ENCODE results near the gene RPE65.
"Not testable (repeated sequence)": the region's sequence is repeated elsewhere in the genome, so short reads cannot be mapped to it uniquely, and the experiment has no call there.

RPE65 gene

DNA sequence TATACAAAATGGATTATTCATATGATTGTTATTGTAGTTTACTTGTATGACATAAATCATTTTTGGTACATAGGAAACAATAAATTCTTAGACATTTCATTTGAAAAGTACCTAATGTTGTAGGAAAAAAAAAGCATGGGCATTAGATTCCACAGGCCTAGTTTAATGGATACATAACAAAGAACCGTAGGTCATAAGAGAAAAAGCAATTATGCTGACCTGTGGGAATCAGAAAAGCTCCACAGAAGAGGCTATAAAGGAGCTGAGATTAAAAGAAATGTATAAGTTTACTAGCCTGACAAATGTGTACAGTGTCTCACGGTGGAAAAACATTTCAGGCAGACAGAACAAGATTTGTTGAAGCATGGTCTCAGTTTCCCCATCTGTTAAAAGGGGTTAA is 43.4 kb upstream of the RPE65 start:
- Histone ChIP-seq H3K27me3 (replicated peaks; ENCODE audit: control insufficient read depth, insufficient read depth, low read length) (no peaks in the 10 kb centered on the region), H3K36me3 (ENCODE audit: control insufficient read depth, insufficient read depth, low read length) (no peaks in the 10 kb centered on the region), H3K4me3 (replicated peaks; ENCODE audit: low read depth, low read length) (no peak overlapping the region)
- DNase-seq (ENCODE audit: extremely low read depth, insufficient read length), result no peak
- TF ChIP-seq, protein P1, sequence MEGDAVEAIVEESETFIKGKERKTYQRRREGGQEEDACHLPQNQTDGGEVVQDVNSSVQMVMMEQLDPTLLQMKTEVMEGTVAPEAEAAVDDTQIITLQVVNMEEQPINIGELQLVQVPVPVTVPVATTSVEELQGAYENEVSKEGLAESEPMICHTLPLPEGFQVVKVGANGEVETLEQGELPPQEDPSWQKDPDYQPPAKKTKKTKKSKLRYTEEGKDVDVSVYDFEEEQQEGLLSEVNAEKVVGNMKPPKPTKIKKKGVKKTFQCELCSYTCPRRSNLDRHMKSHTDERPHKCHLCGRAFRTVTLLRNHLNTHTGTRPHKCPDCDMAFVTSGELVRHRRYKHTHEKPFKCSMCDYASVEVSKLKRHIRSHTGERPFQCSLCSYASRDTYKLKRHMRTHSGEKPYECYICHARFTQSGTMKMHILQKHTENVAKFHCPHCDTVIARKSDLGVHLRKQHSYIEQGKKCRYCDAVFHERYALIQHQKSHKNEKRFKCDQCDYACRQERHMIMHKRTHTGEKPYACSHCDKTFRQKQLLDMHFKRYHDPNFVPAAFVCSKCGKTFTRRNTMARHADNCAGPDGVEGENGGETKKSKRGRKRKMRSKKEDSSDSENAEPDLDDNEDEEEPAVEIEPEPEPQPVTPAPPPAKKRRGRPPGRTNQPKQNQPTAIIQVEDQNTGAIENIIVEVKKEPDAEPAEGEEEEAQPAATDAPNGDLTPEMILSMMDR (IDR thresholded peaks at IDR 0.05; ENCODE audit: insufficient read depth, low read length, poor library complexity, severe bottlenecking), result no peak

DNA sequence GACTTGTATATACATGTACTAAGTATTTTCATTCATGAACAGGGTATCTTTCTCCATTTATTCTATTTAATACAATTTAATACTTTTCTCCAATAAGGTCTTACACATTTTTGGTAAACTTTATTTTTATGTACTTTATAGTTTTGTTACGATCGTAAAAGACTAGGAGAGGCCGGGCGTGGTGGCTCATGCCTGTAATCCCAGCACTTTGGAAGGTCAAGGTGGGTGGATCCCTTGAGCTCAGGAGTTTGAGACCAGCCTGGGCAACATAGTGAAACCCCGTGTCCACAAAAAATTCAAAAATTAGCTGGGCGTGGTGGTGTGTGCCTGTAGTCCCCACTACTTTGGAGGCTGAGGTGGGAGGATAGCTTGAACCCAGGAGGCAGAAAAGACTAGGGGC is 42.5 kb upstream of the RPE65 start:
- not testable (repeated sequence) for DNase-seq (ENCODE audit: extremely low read depth, insufficient read length); H3K27me3 ChIP-seq (replicated peaks; ENCODE audit: control insufficient read depth, insufficient read depth, low read length); H3K4me3 ChIP-seq (replicated peaks; ENCODE audit: low read depth, low read length); H3K36me3 ChIP-seq (ENCODE audit: control insufficient read depth, insufficient read depth, low read length)

DNA sequence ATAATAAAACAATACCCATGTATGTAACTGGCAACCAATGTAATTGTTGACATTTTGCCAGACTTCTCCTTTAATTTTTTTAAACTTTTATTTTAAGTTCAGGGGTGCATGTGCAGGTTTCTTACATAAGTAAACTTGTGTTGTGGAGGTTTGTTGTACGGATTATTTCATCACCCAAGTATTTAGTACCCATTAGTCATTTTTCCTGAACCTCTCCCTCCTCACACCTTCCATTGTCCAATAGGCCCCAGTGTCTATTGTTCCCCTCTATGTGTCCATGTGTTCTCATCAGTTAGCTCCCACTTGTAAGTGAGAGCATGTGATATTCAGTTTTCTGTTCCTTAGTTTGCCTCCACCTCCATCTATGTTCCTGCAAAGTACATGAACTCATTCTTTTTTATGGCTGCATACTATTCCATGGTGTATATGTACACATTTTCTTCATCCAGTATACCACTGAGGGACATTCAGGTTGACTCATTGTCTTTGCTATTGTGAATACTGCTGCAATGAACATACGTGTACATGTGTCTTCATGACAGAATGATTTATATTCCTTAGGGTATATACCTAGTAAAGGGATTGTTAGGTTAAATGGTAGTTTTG is 40.4 kb upstream of the RPE65 start:
- TF ChIP-seq, protein P1 (IDR thresholded peaks at IDR 0.05; ENCODE audit: insufficient read depth, low read length, poor library complexity, severe bottlenecking), result no peak
- Histone ChIP-seq H3K27me3 (replicated peaks; ENCODE audit: control insufficient read depth, insufficient read depth, low read length) (no peaks in the 10 kb centered on the region), H3K36me3 (ENCODE audit: control insufficient read depth, insufficient read depth, low read length) (no peaks in the 10 kb centered on the region), H3K4me3 (replicated peaks; ENCODE audit: low read depth, low read length) (no peak overlapping the region)
- no peak for DNase-seq (ENCODE audit: extremely low read depth, insufficient read length)

DNA sequence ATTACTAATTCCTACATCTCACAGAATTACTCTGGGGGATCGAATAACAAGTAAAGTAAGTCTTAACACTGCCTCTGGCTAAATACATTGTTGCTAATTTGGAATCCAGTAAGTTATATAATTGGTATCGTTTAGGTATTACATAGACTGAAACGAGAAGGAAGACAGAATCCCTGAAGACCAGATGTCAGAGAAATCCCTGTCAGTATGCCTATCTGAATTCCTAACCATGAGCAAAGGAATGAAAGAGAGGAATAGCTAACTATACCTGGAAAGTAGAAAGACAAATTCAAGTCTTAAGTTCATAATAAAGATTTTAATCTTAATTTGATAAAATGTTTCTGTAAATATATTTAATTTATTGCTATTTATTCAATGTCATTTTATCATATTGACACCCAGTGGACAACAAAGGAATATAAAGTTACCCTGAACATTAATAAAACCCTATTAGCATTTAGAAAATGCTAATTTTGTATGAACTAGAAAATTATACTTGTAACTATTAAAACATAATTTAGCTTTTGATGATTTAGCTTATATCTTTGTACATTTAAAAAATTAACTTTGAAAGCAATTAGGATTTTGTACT is 35.8 kb upstream of the RPE65 start:
- H3K27me3 ChIP-seq (replicated peaks; ENCODE audit: control insufficient read depth, insufficient read depth, low read length), result no peaks in the 10 kb centered on the region
- H3K4me3 ChIP-seq (replicated peaks; ENCODE audit: low read depth, low read length), result no peak overlapping the region
- no peak for DNase-seq (ENCODE audit: extremely low read depth, insufficient read length)
- H3K36me3 ChIP-seq (ENCODE audit: control insufficient read depth, insufficient read depth, low read length), result no peaks in the 10 kb centered on the region; the same call in 1 of the 2 replicates
- TF ChIP-seq, protein P1 (IDR thresholded peaks at IDR 0.05; ENCODE audit: insufficient read depth, low read length, poor library complexity, severe bottlenecking), result no peak

DNA sequence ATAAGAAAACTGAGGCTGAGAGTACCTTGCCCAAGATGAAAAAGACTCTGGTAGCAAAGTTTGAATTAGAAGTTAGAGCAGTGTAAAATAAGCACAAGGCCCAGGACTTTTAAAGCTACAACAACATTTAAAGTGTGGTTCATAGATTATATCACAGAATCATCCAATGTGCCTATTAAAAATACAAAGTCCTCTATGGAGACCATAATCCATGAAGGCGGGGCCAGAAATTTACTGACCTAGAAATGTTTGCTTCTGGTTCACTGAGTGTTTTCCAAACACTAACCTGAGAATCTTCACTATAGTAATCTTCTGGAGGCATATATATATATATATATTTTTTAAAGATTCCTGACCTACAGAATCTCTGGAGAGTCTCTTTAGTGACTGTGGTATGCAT is 34.9 kb upstream of the RPE65 start:
- no peak for DNase-seq (ENCODE audit: extremely low read depth, insufficient read length)
- Histone ChIP-seq H3K36me3 (ENCODE audit: control insufficient read depth, insufficient read depth, low read length) (no peaks in the 10 kb centered on the region; the same call in 1 of the 2 replicates), H3K4me3 (replicated peaks; ENCODE audit: low read depth, low read length) (no peak overlapping the region), H3K27me3 (replicated peaks; ENCODE audit: control insufficient read depth, insufficient read depth, low read length) (no peaks in the 10 kb centered on the region)
- TF ChIP-seq, protein P1 (IDR thresholded peaks at IDR 0.05; ENCODE audit: insufficient read depth, low read length, poor library complexity, severe bottlenecking), result no peak

DNA sequence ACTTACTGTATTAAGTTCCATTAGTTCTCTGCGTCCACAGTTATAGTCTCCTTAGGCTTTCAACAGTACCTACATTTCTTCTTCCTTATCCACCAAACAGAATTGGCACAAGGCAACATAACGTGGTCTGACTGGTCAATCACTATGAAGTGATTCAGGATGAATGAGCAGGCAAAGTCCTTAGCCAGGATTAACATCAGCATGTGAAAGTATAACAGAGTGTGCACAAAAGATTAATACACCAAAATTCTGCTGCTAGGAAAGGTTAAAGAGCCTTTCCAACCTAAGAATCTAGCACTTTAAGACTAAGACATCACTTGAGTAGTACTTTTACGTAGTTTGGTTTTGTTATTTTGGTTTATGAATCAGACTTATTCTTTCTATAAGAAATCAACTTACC is 31.3 kb upstream of the RPE65 start:
- no peaks in the 10 kb centered on the region for H3K27me3 ChIP-seq (replicated peaks; ENCODE audit: control insufficient read depth, insufficient read depth, low read length)
- H3K4me3 ChIP-seq (replicated peaks; ENCODE audit: low read depth, low read length), result no peak overlapping the region
- H3K36me3 ChIP-seq (ENCODE audit: control insufficient read depth, insufficient read depth, low read length), result no peaks in the 10 kb centered on the region; the same call in 1 of the 2 replicates
- DNase-seq (ENCODE audit: extremely low read depth, insufficient read length), result no peak
- TF ChIP-seq, protein P1 (IDR thresholded peaks at IDR 0.05; ENCODE audit: insufficient read depth, low read length, poor library complexity, severe bottlenecking), result no peak

All from GM06990 (cell line).